ENCODE results near the gene LIMD2. TPM values are rescaled to one million over a fixed set of nuclear protein-coding genes. Genes with fewer than 3 reads are reported as not detected.

LIMD2 gene
- total RNA-seq, 1 experiment from 2014 or later = 93.5 TPM

GRCh38 chr17:63646488-63646806 is 53.5 kb downstream of the LIMD2 start:
- peaks cover 0 to 18% (median 8%) of the 10 kb centered on the region in 3 experiments; a peak in 3 of 7 replicates for H3K36me3 Mint-ChIP-seq (ENCODE audit: insufficient read depth in 1 of 3, low read depth in 3 of 3)
- no peaks in the 10 kb centered on the region for H3K79me2 ChIP-seq (ENCODE audit: insufficient read depth, low read length)
- H3K4me2 ChIP-seq (ENCODE audit: insufficient read depth, insufficient read length, low read length) = no peak overlapping the region
- no peak overlapping the region for H3K23ac ChIP-seq (ENCODE audit: insufficient read length, low read depth, low read length)
- no peak overlapping the region for H2AK5ac ChIP-seq (ENCODE audit: insufficient read length, low read length)
- no peak overlapping the region for H3K4ac ChIP-seq (ENCODE audit: low read depth, low read length)
- no peak overlapping the region for H2AFZ ChIP-seq (ENCODE audit: low read length)
- peaks cover 3% of the 10 kb centered on the region for H3K79me1 ChIP-seq (ENCODE audit: insufficient read depth, low read depth, low read length, poor library complexity, severe bottlenecking)
- no peaks in the 10 kb centered on the region for H3K27me3 Mint-ChIP-seq (ENCODE audit: low read depth)
- H3T11ph ChIP-seq (ENCODE audit: low read length) = no peak overlapping the region
- H3K4me1 Mint-ChIP-seq = peaks cover 19 to 22% of the 10 kb centered on the region in 2 experiments
- no peaks in the 10 kb centered on the region for H3K9me3 Mint-ChIP-seq
- no peak for DNase-seq
- H2BK5ac ChIP-seq (ENCODE audit: insufficient read length, low read length) = no peak overlapping the region
- H3K9me3 ChIP-seq (ENCODE audit: control insufficient read depth, low read depth, low read length) = no peaks in the 10 kb centered on the region
- no peak overlapping the region for H3K4me3 Mint-ChIP-seq
- no peak overlapping the region for H3K9ac ChIP-seq (ENCODE audit: extremely low read depth, insufficient read length, low read length)
- no peak overlapping the region for H3K27ac Mint-ChIP-seq
- no peak overlapping the region for H2BK12ac ChIP-seq (ENCODE audit: insufficient read length, low read depth, low read length)
- WGBS (ENCODE audit: extremely low coverage, insufficient read length, low lambda C conversion rate) = no CpG with 5 or more reads among the region's 1 CpG
- H2BK120ac ChIP-seq (ENCODE audit: low read depth, low read length, poor library complexity, severe bottlenecking) = no peak overlapping the region
- H2BK15ac ChIP-seq (ENCODE audit: low read depth, low read length) = no peak overlapping the region
- H3K27me3 ChIP-seq (ENCODE audit: insufficient read depth, low read length) = no peaks in the 10 kb centered on the region
- H3K27ac ChIP-seq (ENCODE audit: insufficient read length, low read depth, low read length) = no peak overlapping the region
- no peak overlapping the region for H3K56ac ChIP-seq (ENCODE audit: insufficient read length, low read depth, low read length)
- H4K5ac ChIP-seq (ENCODE audit: insufficient read length, low read depth, low read length) = no peak overlapping the region
- no peak overlapping the region for H4K8ac ChIP-seq (replicated peaks; ENCODE audit: insufficient read length, low read depth, low read length)
- peaks cover 4% of the 10 kb centered on the region; the same call in 1 of the 2 replicates for H3K4me1 ChIP-seq (ENCODE audit: insufficient read depth, low read length)
- no peaks in the 10 kb centered on the region for H4K20me1 ChIP-seq (ENCODE audit: control insufficient read depth, insufficient read depth, insufficient read length)
- no peaks in the 10 kb centered on the region for H3K23me2 ChIP-seq (ENCODE audit: insufficient read length, low read depth, low read length, poor library complexity, severe bottlenecking)
- H3K18ac ChIP-seq (ENCODE audit: insufficient read length, low read depth, low read length) = no peak overlapping the region
- H3K14ac ChIP-seq (ENCODE audit: insufficient read depth, low read length) = no peak overlapping the region
- no peak overlapping the region for H4K91ac ChIP-seq (ENCODE audit: insufficient read length, low read depth, low read length)
- H2BK20ac ChIP-seq (ENCODE audit: low read depth, low read length, poor library complexity, severe bottlenecking) = no peak overlapping the region
- no peak for TF ChIP-seq CTCF (conservative IDR thresholded peaks at IDR 0.05)

Other genes with a start within 250 kb of the LIMD2 start
- gene ACE, start 223.1 kb downstream of the LIMD2 start, total RNA-seq (2021) = 4.8 and 5.4 TPM in 2 replicates
- 1.6 and 2.3 TPM in 2 replicates for gene KCNH6, start 176.8 kb downstream of the LIMD2 start, total RNA-seq (2021)
- 86.2 and 88.8 TPM in 2 replicates for gene DCAF7, start 149.6 kb downstream of the LIMD2 start, total RNA-seq (2021)
- gene TACO1, start 99.2 kb downstream of the LIMD2 start, total RNA-seq (2021) = 28.9 and 30.2 TPM in 2 replicates
- 21.1 and 24.3 TPM in 2 replicates for gene MAP3K3, start 77.7 kb downstream of the LIMD2 start, total RNA-seq (2021)
- 34.5 and 35.0 TPM in 2 replicates for gene STRADA, start 41.7 kb upstream of the LIMD2 start, total RNA-seq (2021)
- gene CCDC47, start 73.5 kb upstream of the LIMD2 start, total RNA-seq (2021) = 79.4 and 79.6 TPM in 2 replicates
- gene DDX42, start 74.0 kb upstream of the LIMD2 start, total RNA-seq (2021) = 184 and 187 TPM in 2 replicates
- 178 and 183 TPM in 2 replicates for gene PSMC5, start 127.3 kb upstream of the LIMD2 start, total RNA-seq (2021)
- 77.5 and 80.3 TPM in 2 replicates for gene FTSJ3, start 127.5 kb upstream of the LIMD2 start, total RNA-seq (2021)
- gene SMARCD2, start 142.6 kb upstream of the LIMD2 start, total RNA-seq (2021) = 68.9 and 71.4 TPM in 2 replicates
- gene CSH2, start 173.6 kb upstream of the LIMD2 start, total RNA-seq (2021) = not detected in 2 replicates
- gene GH2, start 181.8 kb upstream of the LIMD2 start, total RNA-seq (2021) = 0.50 and 0.77 TPM in 2 replicates
- not detected in 2 replicates for gene CSH1, start 196.4 kb upstream of the LIMD2 start, total RNA-seq (2021)
- not detected in 2 replicates for gene CSHL1, start 211.1 kb upstream of the LIMD2 start, total RNA-seq (2021)
- not detected in 2 replicates for gene GH1, start 218.7 kb upstream of the LIMD2 start, total RNA-seq (2021)
- 0.96 and 1.4 TPM in 2 replicates for gene CD79B, start 232.2 kb upstream of the LIMD2 start, total RNA-seq (2021)